GM18520 (cell line): ENCODE measurements around the gene IMMT.

Source experiments
- ATAC-seq: cut with Tn5 transposase; IDR thresholded peaks from one replicate; pipeline ENCODE4 v1.9.1; 2021; ENCODE audit not compliant: unreplicated experiment

Gene IMMT

DNA sequence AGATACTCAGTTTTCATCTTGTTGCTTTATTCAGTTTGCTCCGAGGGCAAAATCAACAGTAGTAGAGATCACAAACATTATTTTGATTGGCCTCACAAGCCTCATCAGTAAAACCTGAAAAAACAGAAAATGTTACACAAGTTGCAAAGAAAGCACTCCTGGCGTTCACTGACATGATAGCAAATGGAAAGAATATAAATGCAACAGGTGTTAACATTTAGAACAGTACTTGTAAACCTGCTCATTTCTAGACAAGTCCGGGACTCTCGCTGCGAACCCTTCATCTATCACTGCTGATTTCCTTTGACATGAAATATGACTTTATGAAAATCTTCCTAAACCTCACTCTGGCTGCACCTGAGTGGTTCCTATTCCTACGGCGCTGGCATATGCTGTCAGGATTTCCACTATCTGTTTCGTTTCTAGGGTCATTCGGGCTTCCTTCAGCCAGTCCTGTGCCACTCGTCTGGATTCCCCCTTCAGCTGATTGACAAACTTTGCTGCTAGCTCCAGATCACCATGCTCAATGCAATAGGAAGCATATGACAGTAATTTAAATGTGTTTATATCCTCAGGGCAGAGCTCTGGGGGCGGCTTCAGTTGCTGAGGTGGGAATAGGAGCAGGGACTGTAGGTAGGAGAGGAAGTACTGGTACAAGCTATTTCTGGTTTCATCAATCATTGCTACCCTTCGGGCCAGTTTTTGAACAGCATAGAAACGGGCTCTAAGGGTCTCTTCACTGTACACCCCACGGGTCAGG, 51.2 kb downstream of the IMMT start:
- no peak for ATAC-seq

DNA sequence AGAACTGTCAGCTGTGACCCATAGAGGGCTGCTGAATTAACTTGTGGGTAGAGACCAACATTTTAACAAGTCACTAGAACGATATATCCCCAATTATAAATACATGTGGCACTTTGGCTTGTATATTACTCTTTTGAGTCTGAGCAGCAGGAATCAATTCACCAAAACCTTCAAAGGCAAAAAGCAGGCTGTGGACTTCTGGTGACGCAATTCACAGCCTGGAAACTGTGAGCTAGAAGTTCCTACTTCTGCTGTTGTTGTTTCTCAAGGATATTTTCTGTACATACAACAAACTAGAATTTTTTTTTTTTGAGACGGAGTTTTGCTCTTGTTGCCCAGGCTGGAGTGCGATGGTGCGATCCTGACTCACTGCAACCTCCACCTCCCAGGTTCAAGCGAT, 52.0 kb downstream of the IMMT start:
- ATAC-seq = no peak

DNA sequence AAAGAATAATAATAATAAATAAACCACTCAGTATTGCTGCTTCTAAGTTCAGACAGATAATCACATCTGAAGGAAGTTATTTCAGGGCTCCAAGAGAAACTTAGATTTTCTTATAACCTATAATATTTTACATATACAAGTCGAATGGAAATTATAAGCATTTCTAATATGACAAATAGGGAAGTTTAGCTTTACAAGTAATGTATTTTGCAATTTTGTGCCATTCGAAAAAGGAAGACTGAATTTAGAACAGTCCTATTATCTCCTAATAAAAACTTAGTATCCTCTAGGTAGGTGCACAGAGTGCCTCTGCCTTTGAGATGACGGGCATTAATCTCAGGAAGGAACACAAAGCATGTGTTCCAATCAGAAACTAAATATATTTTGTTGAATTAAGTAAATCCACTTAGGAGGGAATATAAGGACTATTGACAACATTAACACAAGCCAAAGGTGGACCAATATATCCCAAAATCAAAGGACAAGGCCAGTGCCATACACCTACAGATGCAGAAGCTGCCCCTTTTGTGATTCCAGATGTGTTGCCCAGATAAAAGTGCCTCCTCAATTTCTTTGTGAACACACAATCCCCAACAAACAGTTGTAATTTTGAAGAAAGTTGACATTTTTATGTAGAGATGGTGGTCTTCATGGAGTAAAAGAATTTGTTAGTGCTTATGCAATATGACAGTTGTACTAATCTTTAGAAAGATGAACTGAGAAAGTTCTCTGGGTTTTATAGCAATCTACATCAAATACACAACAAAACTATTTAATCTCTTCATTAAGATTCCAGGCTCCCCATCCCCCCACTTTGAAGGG, 52.6 kb downstream of the IMMT start:
- ATAC-seq = no peak

DNA sequence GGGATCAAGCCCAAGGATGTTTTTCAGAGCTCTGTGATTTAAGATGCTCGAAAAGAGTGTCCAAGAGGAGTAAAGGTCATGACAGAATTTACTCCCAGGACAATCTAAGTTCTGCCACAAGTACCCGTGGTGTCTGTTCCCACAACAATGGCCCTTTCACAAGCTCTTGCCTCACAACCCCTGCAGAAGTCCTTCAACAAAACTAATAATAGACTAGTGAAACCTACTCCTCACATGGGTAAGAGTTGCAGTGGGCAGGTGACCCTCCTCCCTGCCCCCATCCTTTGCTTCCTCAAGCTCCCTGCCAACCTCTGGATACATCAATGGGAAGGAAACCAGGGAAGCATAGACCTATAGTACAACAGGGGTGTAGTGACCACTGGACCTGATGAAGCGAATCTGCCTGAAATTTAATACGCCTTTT, 54.3 kb downstream of the IMMT start:
- ATAC-seq = no peak

DNA sequence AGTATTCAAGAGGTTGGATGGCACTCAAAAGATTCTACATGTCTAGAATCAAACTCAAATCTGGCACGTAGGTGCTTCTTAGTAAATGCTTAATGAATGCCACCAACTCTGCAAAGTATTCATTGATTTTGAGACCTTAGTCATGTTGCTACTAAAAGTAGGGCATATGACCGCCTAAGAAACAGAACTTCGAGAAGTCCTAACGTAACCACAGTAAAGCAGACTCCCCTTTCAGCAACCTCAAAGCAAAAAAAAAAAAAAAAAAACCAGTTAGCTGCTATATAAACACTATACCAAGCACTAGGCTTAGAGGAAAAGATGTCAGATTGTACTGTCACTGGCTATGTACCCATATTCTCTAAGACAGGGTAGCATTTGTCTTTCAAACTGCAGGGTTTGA, 55.3 kb downstream of the IMMT start:
- no peak for ATAC-seq

DNA sequence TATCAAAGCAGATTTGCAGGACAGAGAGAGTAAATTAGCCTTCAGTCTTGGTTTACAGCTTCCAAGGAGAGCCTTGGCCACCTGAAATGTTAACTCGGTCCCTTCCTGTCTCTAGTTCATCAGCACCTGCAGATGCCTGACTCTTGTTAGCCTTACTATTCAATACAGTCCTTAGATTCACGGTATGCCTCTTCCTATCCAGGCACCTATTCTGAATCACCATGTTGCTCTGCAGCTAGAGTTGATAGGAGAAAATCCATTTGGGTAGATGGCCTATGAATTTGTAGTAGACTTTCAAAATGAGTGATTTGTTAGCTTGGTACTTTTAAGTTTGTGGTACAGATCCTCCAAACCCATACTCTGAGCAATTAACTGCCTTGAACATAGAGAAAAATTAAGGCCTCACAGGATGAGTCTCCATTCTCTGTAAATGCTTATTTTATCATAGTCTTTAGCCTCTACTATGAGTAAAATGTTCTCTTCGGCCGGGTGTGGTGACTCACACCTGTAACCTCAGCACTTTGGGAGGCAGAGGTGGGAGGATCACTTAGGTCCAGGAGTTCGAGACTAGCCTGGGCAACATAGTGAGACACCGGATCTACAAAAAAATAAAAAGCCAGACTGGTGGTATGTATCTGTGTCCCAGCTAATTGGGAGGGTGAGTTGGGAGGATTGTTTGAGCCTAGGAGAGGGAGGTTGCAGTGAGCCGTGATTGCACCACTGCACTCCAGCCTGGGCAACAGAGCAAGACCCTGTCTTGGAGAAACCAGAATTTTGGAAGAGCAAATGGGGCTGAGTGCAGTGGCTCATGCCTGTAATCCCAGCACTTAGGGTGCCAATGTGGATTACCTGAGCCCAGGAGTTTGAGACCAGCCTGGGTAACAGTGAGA, 56.3 kb downstream of the IMMT start:
- ATAC-seq = no peak

DNA sequence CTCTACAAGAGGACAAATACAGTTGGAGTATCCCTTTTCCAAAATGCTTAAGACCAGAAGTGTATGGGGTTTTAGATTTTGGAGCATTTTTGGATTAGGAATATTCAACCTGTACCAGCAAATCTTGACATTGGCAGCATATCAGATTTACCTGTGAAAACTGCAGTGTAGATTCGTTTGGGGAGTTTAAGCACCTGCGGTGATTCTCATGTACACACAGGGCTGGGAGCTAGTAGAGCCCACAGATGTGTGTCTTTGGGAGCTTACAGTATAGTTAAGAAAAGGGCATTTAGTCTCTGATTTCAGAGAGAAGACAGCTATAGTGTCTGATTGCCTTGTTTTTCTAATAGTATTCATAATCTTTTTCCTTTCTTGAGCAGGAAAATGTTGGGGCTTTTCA, 59.1 kb downstream of the IMMT start:
- no peak for ATAC-seq

DNA sequence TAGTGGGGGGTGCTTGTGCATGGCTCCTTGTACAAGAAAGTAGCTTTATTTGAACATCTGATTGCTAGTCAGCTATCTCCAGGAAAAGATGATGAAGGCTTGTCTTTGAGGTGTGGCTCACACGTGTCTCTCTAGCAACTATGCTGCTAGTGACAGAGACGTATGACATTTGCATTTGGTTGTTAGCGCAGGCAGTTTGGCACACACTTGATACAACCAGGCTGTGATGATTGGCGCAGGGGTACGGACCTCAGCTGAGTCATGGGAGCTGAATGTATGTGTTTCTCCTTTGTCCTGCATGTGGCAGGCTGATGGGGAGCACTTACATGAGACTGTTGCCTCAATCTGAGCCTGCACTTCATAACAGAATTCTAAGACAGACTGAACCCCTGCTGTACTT, 59.6 kb downstream of the IMMT start:
- no peak for ATAC-seq

DNA sequence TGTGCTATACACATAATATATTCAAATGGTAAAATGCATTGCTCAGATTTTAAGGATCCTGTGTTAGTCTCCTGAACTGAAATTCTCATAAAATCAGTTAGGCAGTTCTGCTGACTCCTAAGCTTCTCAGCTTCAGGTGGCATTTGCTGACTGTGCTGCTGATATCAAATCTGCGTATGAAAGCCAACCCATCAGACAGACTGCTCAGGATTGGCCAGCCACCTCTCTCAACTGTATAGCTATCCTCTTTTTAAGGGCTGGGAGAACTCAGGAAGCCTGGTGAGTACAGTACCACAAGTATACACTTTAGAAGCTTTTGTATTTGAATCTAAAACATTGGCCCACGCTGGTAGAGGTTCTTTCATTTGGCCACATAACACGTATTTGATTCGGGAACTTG, 60.6 kb downstream of the IMMT start:
- no peak for ATAC-seq

DNA sequence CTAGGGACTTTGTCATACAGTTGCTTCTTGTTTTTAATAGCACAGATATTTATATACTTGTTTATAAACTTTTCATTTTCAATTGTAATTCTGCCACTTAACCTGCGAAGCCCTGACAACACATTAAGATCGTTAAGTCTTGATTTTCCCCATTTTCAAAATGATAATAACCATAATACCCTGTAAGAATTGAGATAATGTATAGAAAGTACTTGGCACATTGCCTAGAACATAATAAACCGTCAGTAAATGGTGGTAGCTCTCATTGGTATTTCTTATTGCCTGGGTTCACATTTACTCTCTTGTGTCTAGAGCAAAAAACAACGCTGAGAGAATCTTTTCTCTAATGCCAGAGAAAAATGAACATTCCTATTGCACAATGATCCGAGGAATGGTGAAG, 70.6 kb downstream of the IMMT start:
- no peak for ATAC-seq

DNA sequence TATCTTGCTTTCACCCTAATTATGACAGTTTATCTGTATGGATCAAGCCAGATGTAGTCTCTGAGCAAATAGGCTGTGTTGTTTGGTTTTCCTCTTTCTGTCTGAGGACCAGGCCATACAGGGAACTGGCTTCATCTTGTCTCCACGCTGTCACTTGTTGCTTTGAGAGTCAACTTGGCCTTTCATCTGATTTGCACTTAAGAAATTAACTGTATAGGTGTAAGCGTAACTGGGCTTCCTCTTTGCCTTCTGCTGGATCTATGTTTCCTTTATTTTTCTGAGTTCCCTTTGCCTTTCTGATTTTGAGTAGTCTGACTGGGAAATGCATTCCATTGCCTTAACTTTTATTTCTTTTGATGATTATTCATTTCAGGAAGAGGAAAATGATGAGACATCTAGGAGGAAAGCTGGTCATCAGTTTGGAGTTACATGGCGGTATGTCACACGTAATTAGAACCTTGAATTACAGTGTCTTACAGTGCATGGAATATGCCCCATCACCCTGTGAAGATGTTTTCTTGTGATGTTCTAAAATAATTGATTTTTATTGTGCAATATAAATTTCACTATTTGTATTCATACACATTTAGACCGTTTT, 71.8 kb downstream of the IMMT start:
- no peak for ATAC-seq

DNA sequence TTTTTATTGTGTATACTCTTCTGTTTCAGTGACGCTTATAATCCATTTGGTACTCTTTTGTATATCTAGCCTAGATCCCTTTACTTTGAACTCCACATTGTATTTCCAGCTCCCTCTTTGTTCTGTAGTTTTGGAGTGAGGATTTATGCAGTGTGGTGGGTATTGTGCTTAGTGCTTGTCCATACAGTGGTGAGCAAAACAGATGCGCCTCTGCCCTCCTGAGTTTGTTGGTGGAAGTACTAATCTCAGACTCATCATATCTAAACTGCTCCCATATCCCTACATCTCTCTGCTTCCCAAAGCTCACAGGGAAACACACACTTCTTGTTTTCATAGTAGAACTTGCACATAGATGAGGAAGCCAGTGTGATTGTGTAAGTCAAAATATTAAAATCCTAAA, 77.1 kb downstream of the IMMT start:
- no peak for ATAC-seq

DNA sequence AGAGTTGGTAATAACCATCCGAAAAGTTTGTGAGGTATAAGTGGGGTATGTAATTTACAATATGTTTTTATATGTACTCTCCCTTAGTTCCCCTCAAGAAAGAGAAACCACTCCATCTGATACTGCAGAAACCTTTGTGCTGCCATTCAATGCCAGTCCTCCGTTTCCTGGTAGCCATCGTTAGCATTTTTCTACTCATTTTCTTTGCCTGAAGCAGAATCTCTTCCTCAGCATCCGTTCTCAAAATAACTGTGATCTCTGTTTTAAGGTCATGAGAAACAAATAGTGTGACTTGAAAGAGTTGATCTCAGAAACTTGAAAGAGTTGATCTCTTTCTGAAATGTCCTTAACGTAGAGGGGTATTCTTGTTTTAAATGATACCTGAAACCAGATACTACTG, 88.2 kb downstream of the IMMT start:
- no peak for ATAC-seq

DNA sequence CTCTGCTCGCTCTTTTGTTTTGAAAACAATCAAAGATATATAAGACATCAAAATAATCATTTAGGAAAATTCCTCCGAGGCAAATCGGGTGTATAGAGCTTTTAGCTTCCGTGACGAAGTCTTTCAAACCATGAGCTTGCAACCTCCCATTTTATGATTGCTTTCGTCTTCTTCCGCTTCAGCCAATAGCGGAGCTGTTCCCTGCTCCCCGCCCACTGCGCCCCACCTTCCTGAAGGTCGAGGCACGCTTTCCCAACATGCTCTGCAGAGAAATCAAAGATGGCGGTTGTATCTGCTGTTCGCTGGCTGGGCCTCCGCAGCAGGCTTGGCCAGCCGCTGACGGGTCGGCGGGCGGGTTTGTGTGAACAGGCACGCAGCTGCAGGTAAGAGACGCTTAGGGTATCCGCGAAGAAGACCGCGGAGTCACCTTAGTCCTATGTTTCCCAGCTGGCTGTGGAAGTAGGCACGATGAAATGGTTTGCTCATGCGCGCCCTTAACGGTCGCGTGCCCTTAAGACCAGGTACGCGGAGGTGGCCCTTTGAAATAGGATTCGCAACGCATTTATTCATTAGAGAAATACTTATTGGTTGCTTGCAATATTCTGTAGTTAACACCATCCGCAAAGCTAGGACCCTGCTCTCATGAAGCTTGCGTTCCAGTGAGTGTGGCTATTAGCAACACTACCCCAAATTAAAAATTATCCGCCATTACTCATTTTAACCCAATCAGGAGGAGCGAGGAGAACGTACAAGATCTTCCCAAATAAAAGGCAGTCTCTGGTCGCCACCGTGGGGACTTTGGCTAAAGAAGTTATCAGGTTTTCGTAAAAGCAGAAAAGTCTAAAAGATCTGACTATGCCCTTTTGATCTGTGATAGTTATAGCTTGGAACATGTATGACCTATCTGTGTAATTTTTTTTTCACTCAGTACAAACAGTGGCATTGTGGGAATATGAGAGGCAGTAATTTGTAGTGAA, 89.0 kb downstream of the IMMT start, which contains the start of gene PTCD3:
PTCD3 (plus strand) TSS at position 267 of the 977 bp plus-strand sequence; CDS start at position 280, 13 bp downstream.
- ATAC-seq = peak; percentile 87

DNA sequence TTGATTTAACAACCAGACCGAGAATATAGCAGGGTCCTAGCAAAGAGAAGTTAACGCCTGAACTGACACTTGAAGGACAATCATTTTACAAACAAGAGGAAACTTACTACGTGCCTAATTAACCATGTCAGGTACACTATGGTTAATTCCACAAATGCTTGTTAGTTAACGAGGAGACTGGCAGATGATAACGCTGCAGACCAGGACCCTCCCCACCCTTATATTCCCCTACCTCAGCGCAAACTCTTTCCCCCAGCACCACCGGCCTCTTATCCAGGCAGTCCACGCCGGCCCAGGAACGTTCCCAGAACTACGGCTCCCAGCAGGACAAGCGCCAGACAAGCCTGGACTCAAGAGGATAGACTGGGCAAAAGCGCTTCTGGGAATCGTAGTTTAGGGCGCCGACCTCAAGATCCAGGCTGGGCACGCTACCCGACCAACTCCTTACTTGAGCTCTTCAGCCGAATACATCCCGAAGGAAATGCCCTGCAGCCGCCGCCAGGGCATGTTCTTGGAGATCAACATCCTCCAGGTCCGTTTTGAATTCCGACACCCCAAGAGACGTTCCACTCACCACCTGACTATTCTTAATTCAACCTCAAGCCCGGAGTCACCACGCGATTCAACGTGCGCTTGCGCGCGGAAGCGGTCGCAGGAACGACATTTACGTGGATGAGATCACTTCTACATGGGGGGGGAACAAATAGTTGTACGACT, 89.9 kb downstream of the IMMT start, which contains the start of gene POLR1A:
POLR1A (minus strand) TSS at position 635 of the 717 bp plus-strand sequence; CDS start at position 525, 110 bp downstream.
- peak; percentile 48 for ATAC-seq

DNA sequence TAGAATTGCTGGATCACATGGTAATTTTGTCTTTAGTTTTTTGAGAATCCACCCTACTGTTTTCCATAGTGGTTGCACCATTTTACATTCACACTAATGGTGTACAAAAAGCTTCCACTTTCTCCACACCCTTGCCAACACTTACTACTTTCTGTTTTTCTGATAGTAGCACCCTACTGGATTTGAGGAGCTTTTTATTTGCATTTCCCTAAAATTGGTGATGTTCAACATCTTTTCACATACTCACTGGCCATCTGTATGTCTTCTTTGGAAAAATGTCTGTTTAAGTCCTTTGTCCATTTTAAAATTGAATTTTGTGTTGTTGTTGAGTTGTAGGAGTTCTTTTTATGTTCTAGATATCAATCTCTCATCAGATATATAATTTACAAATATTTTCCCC, 93.1 kb downstream of the IMMT start:
- no peak for ATAC-seq

DNA sequence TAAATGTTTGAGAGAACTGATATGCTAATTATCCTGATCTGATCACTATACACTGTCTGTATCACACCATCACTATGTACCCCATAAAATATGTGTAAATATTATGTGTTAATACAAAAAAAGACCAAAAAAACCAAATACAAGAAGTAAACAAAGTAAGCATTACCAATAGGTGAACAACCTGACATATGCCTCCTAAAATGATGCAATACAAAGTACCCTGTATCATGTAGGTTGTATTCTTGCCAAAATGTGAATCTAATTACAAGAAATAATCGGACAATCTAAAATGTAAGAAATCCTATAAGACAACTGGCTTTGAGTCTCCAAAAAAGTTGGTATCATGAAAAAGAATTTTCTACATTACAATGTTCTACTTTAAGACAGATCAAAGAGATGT, 97.3 kb downstream of the IMMT start:
- no peak for ATAC-seq

DNA sequence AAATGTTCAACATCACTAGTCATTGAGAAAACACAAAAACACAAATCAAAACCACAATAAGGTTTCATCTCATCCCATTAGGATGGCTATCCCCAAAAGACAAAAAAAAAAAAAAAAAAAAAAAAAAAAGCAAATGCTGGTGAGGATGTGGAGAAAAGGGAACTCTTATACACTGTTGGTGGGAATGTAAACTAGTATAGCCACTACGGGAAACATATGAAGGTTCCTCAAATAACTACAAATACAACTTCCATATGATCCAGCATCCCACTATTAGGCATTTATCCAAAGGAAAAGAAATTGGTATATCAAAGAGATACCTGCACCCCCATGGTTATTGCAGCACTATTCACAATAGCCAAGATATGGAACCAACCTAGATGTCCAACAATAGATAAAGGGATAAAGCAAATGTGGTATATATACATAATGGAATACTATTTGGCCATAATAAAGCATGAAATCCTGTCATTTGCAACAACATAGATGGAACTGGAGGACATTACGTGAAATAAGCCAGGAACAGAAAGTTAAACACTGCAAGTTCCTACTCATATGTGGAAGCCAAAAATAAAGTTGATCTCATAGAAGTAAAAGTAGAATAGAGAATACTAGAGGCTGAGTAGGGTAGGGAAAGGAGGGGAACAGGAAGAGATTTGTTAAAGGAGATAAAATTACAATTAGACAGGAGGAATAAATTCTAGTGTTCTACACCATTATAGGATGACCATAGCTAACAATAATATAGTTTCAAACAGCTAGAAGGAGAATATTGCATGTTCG, 98.0 kb downstream of the IMMT start:
- no peak for ATAC-seq
